ENCODE results near the gene RAB11FIP3. TPM values are rescaled to one million over a fixed set of nuclear protein-coding genes. Genes with fewer than 3 reads are reported as not detected.

Gene RAB11FIP3
- total RNA-seq, 1 donor from 2014 or later = 60.2 TPM

GRCh38 chr16:546909-547770 lies 121.7 kb downstream of the RAB11FIP3 start:
- Mint-ChIP-seq H3K27ac (ENCODE audit: unreplicated experiment) (no peak overlapping the region), H3K4me3 (ENCODE audit: unreplicated experiment) (no peak overlapping the region), H3K9me3 (ENCODE audit: unreplicated experiment) (no peaks in the 10 kb centered on the region), H3K4me1 (ENCODE audit: unreplicated experiment) (peaks cover 11% of the 10 kb centered on the region), H3K36me3 (ENCODE audit: unreplicated experiment) (no peaks in the 10 kb centered on the region), H3K27me3 (ENCODE audit: unreplicated experiment) (no peaks in the 10 kb centered on the region)
- TF ChIP-seq, protein P1, sequence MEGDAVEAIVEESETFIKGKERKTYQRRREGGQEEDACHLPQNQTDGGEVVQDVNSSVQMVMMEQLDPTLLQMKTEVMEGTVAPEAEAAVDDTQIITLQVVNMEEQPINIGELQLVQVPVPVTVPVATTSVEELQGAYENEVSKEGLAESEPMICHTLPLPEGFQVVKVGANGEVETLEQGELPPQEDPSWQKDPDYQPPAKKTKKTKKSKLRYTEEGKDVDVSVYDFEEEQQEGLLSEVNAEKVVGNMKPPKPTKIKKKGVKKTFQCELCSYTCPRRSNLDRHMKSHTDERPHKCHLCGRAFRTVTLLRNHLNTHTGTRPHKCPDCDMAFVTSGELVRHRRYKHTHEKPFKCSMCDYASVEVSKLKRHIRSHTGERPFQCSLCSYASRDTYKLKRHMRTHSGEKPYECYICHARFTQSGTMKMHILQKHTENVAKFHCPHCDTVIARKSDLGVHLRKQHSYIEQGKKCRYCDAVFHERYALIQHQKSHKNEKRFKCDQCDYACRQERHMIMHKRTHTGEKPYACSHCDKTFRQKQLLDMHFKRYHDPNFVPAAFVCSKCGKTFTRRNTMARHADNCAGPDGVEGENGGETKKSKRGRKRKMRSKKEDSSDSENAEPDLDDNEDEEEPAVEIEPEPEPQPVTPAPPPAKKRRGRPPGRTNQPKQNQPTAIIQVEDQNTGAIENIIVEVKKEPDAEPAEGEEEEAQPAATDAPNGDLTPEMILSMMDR (IDR thresholded peaks at IDR 0.05) = peak; percentile 36
- DNase-seq (ENCODE audit: extremely low spot score, unreplicated experiment) = no peak

- H3K36me3 Mint-ChIP-seq (ENCODE audit: unreplicated experiment) = no peaks in the 10 kb centered on the region
- TF ChIP-seq, protein P1 (IDR thresholded peaks at IDR 0.05) = no peak
- H3K9me3 Mint-ChIP-seq (ENCODE audit: unreplicated experiment) = no peaks in the 10 kb centered on the region
- H3K4me3 Mint-ChIP-seq (ENCODE audit: unreplicated experiment) = no peak overlapping the region
- H3K27me3 Mint-ChIP-seq (ENCODE audit: unreplicated experiment) = no peaks in the 10 kb centered on the region
- H3K4me1 Mint-ChIP-seq (ENCODE audit: unreplicated experiment) = peaks cover 2% of the 10 kb centered on the region
- no peak for DNase-seq (ENCODE audit: extremely low spot score, unreplicated experiment)
- no peak overlapping the region for H3K27ac Mint-ChIP-seq (ENCODE audit: unreplicated experiment)
Observed at GRCh38 chr16:548586-548985, 123.1 kb downstream of the RAB11FIP3 start.

- H3K36me3 Mint-ChIP-seq (ENCODE audit: unreplicated experiment) = peaks cover 3% of the 10 kb centered on the region
- no peak for DNase-seq (ENCODE audit: extremely low spot score, unreplicated experiment)
Observed at GRCh38 chr16:549544-550263, 124.3 kb downstream of the RAB11FIP3 start.

GRCh38 chr16:551210-551609 lies 125.8 kb downstream of the RAB11FIP3 start:
- TF ChIP-seq, protein P1 (IDR thresholded peaks at IDR 0.05) = no peak
- no peak for DNase-seq (ENCODE audit: extremely low spot score, unreplicated experiment)
- peaks cover 3% of the 10 kb centered on the region for H3K36me3 Mint-ChIP-seq (ENCODE audit: unreplicated experiment)
- no peak overlapping the region for H3K4me3 Mint-ChIP-seq (ENCODE audit: unreplicated experiment)
- no peaks in the 10 kb centered on the region for H3K9me3 Mint-ChIP-seq (ENCODE audit: unreplicated experiment)
- no peak overlapping the region for H3K27ac Mint-ChIP-seq (ENCODE audit: unreplicated experiment)
- peaks cover 5% of the 10 kb centered on the region for H3K4me1 Mint-ChIP-seq (ENCODE audit: unreplicated experiment)
- no peaks in the 10 kb centered on the region for H3K27me3 Mint-ChIP-seq (ENCODE audit: unreplicated experiment)

More at GRCh38 chr16:549544-550263, 124.3 kb downstream of the RAB11FIP3 start:
- H3K4me3 Mint-ChIP-seq (ENCODE audit: unreplicated experiment) = no peak overlapping the region
- TF ChIP-seq, protein P1 (IDR thresholded peaks at IDR 0.05) = no peak
- H3K9me3 Mint-ChIP-seq (ENCODE audit: unreplicated experiment) = no peaks in the 10 kb centered on the region
- H3K4me1 Mint-ChIP-seq (ENCODE audit: unreplicated experiment) = peaks cover 7% of the 10 kb centered on the region
- H3K27ac Mint-ChIP-seq (ENCODE audit: unreplicated experiment) = no peak overlapping the region
- no peaks in the 10 kb centered on the region for H3K27me3 Mint-ChIP-seq (ENCODE audit: unreplicated experiment)

- Mint-ChIP-seq H3K36me3 (ENCODE audit: unreplicated experiment) (peaks cover 3% of the 10 kb centered on the region), H3K27ac (ENCODE audit: unreplicated experiment) (no peak overlapping the region)
Observed at GRCh38 chr16:552171-552570, 126.7 kb downstream of the RAB11FIP3 start.

More at GRCh38 chr16:552171-552570, 126.7 kb downstream of the RAB11FIP3 start:
- TF ChIP-seq, protein P1 (IDR thresholded peaks at IDR 0.05) = no peak
- no peak for DNase-seq (ENCODE audit: extremely low spot score, unreplicated experiment)
- Mint-ChIP-seq H3K27me3 (ENCODE audit: unreplicated experiment) (no peaks in the 10 kb centered on the region), H3K9me3 (ENCODE audit: unreplicated experiment) (no peaks in the 10 kb centered on the region), H3K4me3 (ENCODE audit: unreplicated experiment) (no peak overlapping the region), H3K4me1 (ENCODE audit: unreplicated experiment) (peaks cover 5% of the 10 kb centered on the region)
